ENCODE results near the gene WDR54. TPM values are rescaled to one million over a fixed set of nuclear protein-coding genes. Genes with fewer than 3 reads are reported as not detected.

WDR54 gene
- total and polyA plus RNA-seq, 4 donors, result 1.7 to 4.2 (median 3.1) TPM

- WGBS, result 50% methylated on average over 13 of the region's 13 CpGs
- H3K9ac ChIP-seq (ENCODE audit: low read depth in 1 of 2, low read length in 2 of 2), result peak overlapping the region in 1 of 2 donors; percentile 89
- DNase-seq (ENCODE audit: low spot score), result no peak
- H3K36me3 ChIP-seq (ENCODE audit: control insufficient read depth in 4 of 4, insufficient read depth in 3 of 4, low read depth in 1 of 4, low read length in 3 of 4), result no peaks in the 10 kb centered on the region
- TF ChIP-seq YY1 (IDR thresholded peaks at IDR 0.05) (no peak), RXRA (IDR thresholded peaks at IDR 0.05) (no peak), SP1 (IDR thresholded peaks at IDR 0.05) (no peak)
- peak overlapping the region in 2 of 3 donors; percentile 81 for H3K4me3 ChIP-seq (ENCODE audit: low read depth in 1 of 3, low read length in 3 of 3)
- no peaks in the 10 kb centered on the region for H3K9me3 ChIP-seq (ENCODE audit: control insufficient read depth in 4 of 4, low read length in 3 of 4)
- H3K4me1 ChIP-seq (ENCODE audit: control insufficient read depth in 4 of 4, insufficient read depth in 4 of 4, low read length in 3 of 4), result peaks cover 4 to 21% (median 15%) of the 10 kb centered on the region in 4 donors
- no peak overlapping the region for H3K27ac ChIP-seq (ENCODE audit: low read depth in 1 of 2, low read length in 2 of 2)
- no peaks in the 10 kb centered on the region for H3K27me3 ChIP-seq (ENCODE audit: control insufficient read depth in 4 of 4, insufficient read depth in 4 of 4, low read length in 3 of 4)
Measured at GRCh38 chr2:74392449-74392743, 29.1 kb upstream of the WDR54 start.

- TF ChIP-seq EGR1 (IDR thresholded peaks at IDR 0.05; ENCODE audit: low read depth in 2 of 2), result no peak
- TF ChIP-seq RXRA (IDR thresholded peaks at IDR 0.05), result peak in 1 of 2 donors; percentile 26
- no peak overlapping the region for H3K9ac ChIP-seq (ENCODE audit: low read depth in 1 of 2, low read length in 2 of 2)
- no peaks in the 10 kb centered on the region for H3K9me3 ChIP-seq (ENCODE audit: control insufficient read depth in 4 of 4, low read length in 3 of 4)
- no peak for DNase-seq (ENCODE audit: low spot score)
- H3K4me1 ChIP-seq (ENCODE audit: control insufficient read depth in 4 of 4, insufficient read depth in 4 of 4, low read length in 3 of 4), result peaks cover 0 to 21% (median 15%) of the 10 kb centered on the region in 4 donors
- no peaks in the 10 kb centered on the region for H3K27me3 ChIP-seq (ENCODE audit: control insufficient read depth in 4 of 4, insufficient read depth in 4 of 4, low read length in 3 of 4)
- H3K4me3 ChIP-seq (ENCODE audit: low read depth in 1 of 3, low read length in 3 of 3), result no peak overlapping the region
- H3K36me3 ChIP-seq (ENCODE audit: control insufficient read depth in 4 of 4, insufficient read depth in 3 of 4, low read depth in 1 of 4, low read length in 3 of 4), result no peaks in the 10 kb centered on the region
- H3K27ac ChIP-seq (ENCODE audit: low read depth in 1 of 2, low read length in 2 of 2), result no peak overlapping the region
- 69% methylated on average over 1 of the region's 1 CpG for WGBS
Measured at GRCh38 chr2:74393525-74393924, 28.0 kb upstream of the WDR54 start.

GRCh38 chr2:74396149-74396548 lies 25.4 kb upstream of the WDR54 start:
- no peak overlapping the region for H3K4me3 ChIP-seq (ENCODE audit: low read depth in 1 of 3, low read length in 3 of 3)
- WGBS, result 96% methylated on average over 2 of the region's 2 CpGs
- H3K27ac ChIP-seq (ENCODE audit: low read depth in 1 of 2, low read length in 2 of 2), result no peak overlapping the region
- H3K9ac ChIP-seq (ENCODE audit: low read depth in 1 of 2, low read length in 2 of 2), result no peak overlapping the region
- no peaks in the 10 kb centered on the region for H3K27me3 ChIP-seq (ENCODE audit: control insufficient read depth in 4 of 4, insufficient read depth in 4 of 4, low read length in 3 of 4)
- H3K4me1 ChIP-seq (ENCODE audit: control insufficient read depth in 4 of 4, insufficient read depth in 4 of 4, low read length in 3 of 4), result peaks cover 0 to 9% (median 4%) of the 10 kb centered on the region in 4 donors
- H3K36me3 ChIP-seq (ENCODE audit: control insufficient read depth in 4 of 4, insufficient read depth in 3 of 4, low read depth in 1 of 4, low read length in 3 of 4), result no peaks in the 10 kb centered on the region
- no peaks in the 10 kb centered on the region for H3K9me3 ChIP-seq (ENCODE audit: control insufficient read depth in 4 of 4, low read length in 3 of 4)
- no peak for TF ChIP-seq JUND (IDR thresholded peaks at IDR 0.05)
- no peak for TF ChIP-seq FOXA2 (IDR thresholded peaks at IDR 0.05)
- no peak for TF ChIP-seq ATF3 (IDR thresholded peaks at IDR 0.05)
- TF ChIP-seq HNF4G (IDR thresholded peaks at IDR 0.05), result no peak
- no peak for TF ChIP-seq RXRA (IDR thresholded peaks at IDR 0.05)
- no peak for DNase-seq (ENCODE audit: low spot score)

- no peaks in the 10 kb centered on the region for H3K4me1 ChIP-seq (ENCODE audit: control insufficient read depth in 4 of 4, insufficient read depth in 4 of 4, low read length in 3 of 4)
- DNase-seq (ENCODE audit: low spot score), result no peak
Measured at GRCh38 chr2:74399785-74400184, 21.7 kb upstream of the WDR54 start.

More at GRCh38 chr2:74399785-74400184, 21.7 kb upstream of the WDR54 start:
- Histone ChIP-seq H3K9ac (ENCODE audit: low read depth in 1 of 2, low read length in 2 of 2) (no peak overlapping the region), H3K27me3 (ENCODE audit: control insufficient read depth in 4 of 4, insufficient read depth in 4 of 4, low read length in 3 of 4) (no peaks in the 10 kb centered on the region), H3K9me3 (ENCODE audit: control insufficient read depth in 4 of 4, low read length in 3 of 4) (no peaks in the 10 kb centered on the region), H3K4me3 (ENCODE audit: low read depth in 1 of 3, low read length in 3 of 3) (no peak overlapping the region), H3K36me3 (ENCODE audit: control insufficient read depth in 4 of 4, insufficient read depth in 3 of 4, low read depth in 1 of 4, low read length in 3 of 4) (no peaks in the 10 kb centered on the region), H3K27ac (ENCODE audit: low read depth in 1 of 2, low read length in 2 of 2) (no peak overlapping the region)
- peak; percentile 63 for TF ChIP-seq CTCF (IDR thresholded peaks at IDR 0.05; ENCODE audit: low read depth, low read length, missing input control)
- TF ChIP-seq RAD21 (IDR thresholded peaks at IDR 0.05), result peak; percentile 79 to 82
- TF ChIP-seq EGR1 (IDR thresholded peaks at IDR 0.05; ENCODE audit: low read depth in 2 of 2), result no peak

All from liver (tissue), 9 donors.